Measurements from ENCODE around the gene DUS4L.
A peak's percentile ranks its signal among the peaks of the same experiment; 100 is the strongest.

DUS4L gene

DNA sequence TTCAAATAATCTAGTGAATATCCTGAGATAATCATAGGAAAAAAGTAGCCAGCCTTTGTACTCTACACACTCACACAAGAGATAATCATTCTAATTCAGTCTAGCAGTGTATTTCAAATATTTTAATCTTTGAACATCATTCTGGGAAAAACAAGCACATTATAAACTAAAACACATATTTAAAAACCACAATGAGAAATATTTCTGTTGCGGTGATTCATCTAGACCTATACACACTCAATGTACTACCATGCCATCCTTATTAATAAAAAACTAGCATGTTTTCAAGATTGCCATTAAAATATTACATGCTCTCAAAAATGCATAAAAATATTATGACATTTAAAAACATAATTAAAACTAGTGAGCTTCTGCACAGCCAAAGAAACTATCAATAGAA is 11.8 kb upstream of the DUS4L start:
- Histone ChIP-seq H3K27ac (ENCODE audit: low read depth in 2 of 2, low read length in 2 of 2) (no peak overlapping the region), H3K9ac (ENCODE audit: low read depth in 1 of 2, low read length in 2 of 2) (no peak overlapping the region), H3K9me3 (ENCODE audit: control insufficient read depth in 2 of 2, low read length in 2 of 2) (no peaks in the 10 kb centered on the region), H3K4me3 (ENCODE audit: low read length in 2 of 2) (no peak overlapping the region), H3K27me3 (ENCODE audit: control insufficient read depth in 2 of 2, insufficient read depth in 2 of 2, low read length in 2 of 2) (no peaks in the 10 kb centered on the region), H3K4me1 (ENCODE audit: control insufficient read depth in 2 of 2, insufficient read depth in 2 of 2, low read length in 2 of 2) (no peaks in the 10 kb centered on the region), H3K36me3 (ENCODE audit: control insufficient read depth in 2 of 2, insufficient read depth in 2 of 2, low read length in 2 of 2) (peaks cover 19 to 28% of the 10 kb centered on the region in 2 donors)

DNA sequence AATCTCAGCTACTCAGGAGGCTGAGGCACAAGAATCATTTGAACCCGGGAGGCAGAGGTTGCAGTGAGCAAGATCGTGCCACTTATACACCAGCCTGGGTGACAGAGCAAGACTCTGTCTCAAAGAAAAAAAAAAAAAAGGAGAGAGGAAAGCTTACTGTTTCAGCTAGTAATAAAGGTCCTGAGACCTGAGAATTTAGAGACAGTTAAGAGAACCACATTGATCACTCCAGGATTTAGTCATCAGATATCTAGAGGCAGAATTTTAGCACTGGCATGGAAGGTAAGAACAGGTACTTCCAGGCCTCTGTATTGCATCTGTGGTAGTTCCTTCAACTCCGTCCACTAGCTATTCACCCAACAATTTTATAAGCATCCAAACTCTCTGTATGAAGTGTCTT is 7.9 kb upstream of the DUS4L start:
- no peaks in the 10 kb centered on the region for H3K9me3 ChIP-seq (ENCODE audit: control insufficient read depth in 2 of 2, low read length in 2 of 2)
- peaks cover 1 to 3% of the 10 kb centered on the region in 2 donors for H3K4me1 ChIP-seq (ENCODE audit: control insufficient read depth in 2 of 2, insufficient read depth in 2 of 2, low read length in 2 of 2)
- no peak overlapping the region for H3K9ac ChIP-seq (ENCODE audit: low read depth in 1 of 2, low read length in 2 of 2)
- no peaks in the 10 kb centered on the region for H3K27me3 ChIP-seq (ENCODE audit: control insufficient read depth in 2 of 2, insufficient read depth in 2 of 2, low read length in 2 of 2)
- no peak overlapping the region for H3K27ac ChIP-seq (ENCODE audit: low read depth in 2 of 2, low read length in 2 of 2)
- H3K4me3 ChIP-seq (ENCODE audit: low read length in 2 of 2) = no peak overlapping the region
- peaks cover 26 to 28% of the 10 kb centered on the region in 2 donors for H3K36me3 ChIP-seq (ENCODE audit: control insufficient read depth in 2 of 2, insufficient read depth in 2 of 2, low read length in 2 of 2)

DNA sequence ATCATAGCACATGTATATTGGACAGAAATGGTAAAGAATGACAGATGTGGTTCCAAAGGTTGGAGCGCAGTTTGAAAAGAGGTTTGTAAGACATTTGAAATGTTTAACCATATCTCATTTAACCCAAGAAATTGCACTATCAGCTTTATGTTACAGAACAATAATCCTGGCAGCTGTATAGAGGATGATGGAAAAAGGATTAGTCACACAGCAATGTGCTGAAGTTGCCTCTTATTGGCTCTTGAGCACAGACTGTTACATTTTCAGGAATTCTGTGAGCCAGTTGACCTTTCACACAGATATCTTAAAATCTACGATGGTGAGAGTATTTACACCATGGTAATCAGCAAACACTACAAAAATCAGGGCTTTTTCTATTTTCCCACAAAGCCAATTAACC is 3.9 kb upstream of the DUS4L start:
- Histone ChIP-seq H3K36me3 (ENCODE audit: control insufficient read depth in 2 of 2, insufficient read depth in 2 of 2, low read length in 2 of 2) (peaks cover 13 to 15% of the 10 kb centered on the region in 2 donors), H3K27ac (ENCODE audit: low read depth in 2 of 2, low read length in 2 of 2) (no peak overlapping the region), H3K4me1 (ENCODE audit: control insufficient read depth in 2 of 2, insufficient read depth in 2 of 2, low read length in 2 of 2) (peaks cover 8 to 29% of the 10 kb centered on the region in 2 donors)

DNA sequence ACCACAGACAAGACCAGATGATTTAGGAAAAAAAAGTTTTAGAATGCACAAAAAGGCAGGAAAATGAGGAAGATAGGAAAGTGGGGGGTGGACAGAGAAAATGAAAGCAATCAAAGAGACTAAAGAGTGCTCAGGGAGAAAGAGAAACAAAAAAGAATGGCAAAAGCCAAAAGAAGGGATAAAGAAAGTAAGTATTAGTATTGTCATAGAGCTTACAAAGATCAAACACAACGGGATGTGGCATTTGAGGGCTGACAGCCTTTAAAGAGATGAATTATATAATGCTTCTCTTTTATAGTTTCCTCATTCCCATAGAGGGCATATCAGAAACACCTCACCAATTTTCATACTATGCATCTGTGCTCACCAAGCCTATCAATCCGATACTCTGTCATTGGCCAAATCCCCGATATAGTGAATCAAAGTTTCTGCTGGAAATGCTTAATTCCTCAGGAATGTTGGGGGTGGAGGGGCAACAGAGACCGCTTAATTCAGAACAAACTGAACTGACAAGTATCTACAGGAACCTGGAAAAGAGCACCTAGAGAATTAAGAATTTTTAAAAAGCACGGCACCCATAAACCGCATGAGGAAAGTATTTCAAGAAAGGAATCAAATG is 2.8 kb upstream of the DUS4L start:
- peak overlapping the region in 1 of 2 donors; percentile 14 for H3K9ac ChIP-seq (ENCODE audit: low read depth in 1 of 2, low read length in 2 of 2)
- H3K27ac ChIP-seq (ENCODE audit: low read depth in 2 of 2, low read length in 2 of 2) = no peak overlapping the region

More for the DNA sequence above, 3.9 kb upstream of the DUS4L start:
- no peak overlapping the region for H3K4me3 ChIP-seq (ENCODE audit: low read length in 2 of 2)
- no peak overlapping the region for H3K9ac ChIP-seq (ENCODE audit: low read depth in 1 of 2, low read length in 2 of 2)
- H3K9me3 ChIP-seq (ENCODE audit: control insufficient read depth in 2 of 2, low read length in 2 of 2) = no peaks in the 10 kb centered on the region
- no peaks in the 10 kb centered on the region for H3K27me3 ChIP-seq (ENCODE audit: control insufficient read depth in 2 of 2, insufficient read depth in 2 of 2, low read length in 2 of 2)

DNA sequence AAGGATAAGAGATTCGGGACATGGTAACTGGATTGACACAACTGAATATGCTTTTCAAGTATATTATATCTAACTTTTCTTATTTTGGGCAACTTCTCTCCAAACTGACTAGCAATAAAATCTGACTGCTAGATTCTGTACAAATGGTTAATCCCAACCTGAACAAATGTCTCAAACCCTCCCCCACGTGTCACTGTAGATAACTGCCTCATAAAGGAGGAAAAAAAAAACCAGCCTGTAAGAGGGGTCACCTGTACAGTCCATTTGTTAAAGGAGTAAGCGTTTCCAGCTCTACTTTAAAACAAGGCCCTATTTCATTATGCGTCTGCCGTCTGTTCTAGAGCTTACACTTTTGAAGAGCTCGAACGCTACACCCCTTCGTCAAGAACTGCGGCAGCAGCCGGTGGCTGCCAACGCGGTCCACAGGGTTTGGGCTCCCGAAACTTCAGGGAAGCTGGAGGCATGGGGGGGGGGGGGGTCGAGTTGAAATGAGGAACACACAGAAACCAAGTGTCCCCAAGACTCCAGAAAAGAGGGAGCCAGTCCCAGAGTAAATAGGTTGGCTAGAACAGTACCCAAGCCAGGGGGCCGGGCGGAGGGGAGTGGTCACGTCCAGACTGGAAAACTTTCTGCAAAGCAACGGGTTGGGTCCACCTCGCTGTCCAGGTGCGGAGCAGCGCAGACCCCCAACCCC is 543 bp upstream of the DUS4L start:
- Histone ChIP-seq H3K36me3 (ENCODE audit: control insufficient read depth in 2 of 2, insufficient read depth in 2 of 2, low read length in 2 of 2) (no peaks in the 10 kb centered on the region), H3K27ac (ENCODE audit: low read depth in 2 of 2, low read length in 2 of 2) (peak overlapping the region; percentile 96 to 98), H3K9me3 (ENCODE audit: control insufficient read depth in 2 of 2, low read length in 2 of 2) (no peaks in the 10 kb centered on the region), H3K9ac (ENCODE audit: low read depth in 1 of 2, low read length in 2 of 2) (peak overlapping the region; percentile 94), H3K27me3 (ENCODE audit: control insufficient read depth in 2 of 2, insufficient read depth in 2 of 2, low read length in 2 of 2) (no peaks in the 10 kb centered on the region), H3K4me1 (ENCODE audit: control insufficient read depth in 2 of 2, insufficient read depth in 2 of 2, low read length in 2 of 2) (peaks cover 10 to 30% of the 10 kb centered on the region in 2 donors), H3K4me3 (ENCODE audit: low read length in 2 of 2) (peak overlapping the region; percentile 94 to 99)

More for the DNA sequence above, 2.8 kb upstream of the DUS4L start:
- H3K4me1 ChIP-seq (ENCODE audit: control insufficient read depth in 2 of 2, insufficient read depth in 2 of 2, low read length in 2 of 2) = peaks cover 10 to 30% of the 10 kb centered on the region in 2 donors
- H3K9me3 ChIP-seq (ENCODE audit: control insufficient read depth in 2 of 2, low read length in 2 of 2) = no peaks in the 10 kb centered on the region
- no peaks in the 10 kb centered on the region for H3K27me3 ChIP-seq (ENCODE audit: control insufficient read depth in 2 of 2, insufficient read depth in 2 of 2, low read length in 2 of 2)
- H3K36me3 ChIP-seq (ENCODE audit: control insufficient read depth in 2 of 2, insufficient read depth in 2 of 2, low read length in 2 of 2) = peaks cover 10 to 12% of the 10 kb centered on the region in 2 donors
- H3K4me3 ChIP-seq (ENCODE audit: low read length in 2 of 2) = peak overlapping the region in 1 of 2 donors; percentile 13

DNA sequence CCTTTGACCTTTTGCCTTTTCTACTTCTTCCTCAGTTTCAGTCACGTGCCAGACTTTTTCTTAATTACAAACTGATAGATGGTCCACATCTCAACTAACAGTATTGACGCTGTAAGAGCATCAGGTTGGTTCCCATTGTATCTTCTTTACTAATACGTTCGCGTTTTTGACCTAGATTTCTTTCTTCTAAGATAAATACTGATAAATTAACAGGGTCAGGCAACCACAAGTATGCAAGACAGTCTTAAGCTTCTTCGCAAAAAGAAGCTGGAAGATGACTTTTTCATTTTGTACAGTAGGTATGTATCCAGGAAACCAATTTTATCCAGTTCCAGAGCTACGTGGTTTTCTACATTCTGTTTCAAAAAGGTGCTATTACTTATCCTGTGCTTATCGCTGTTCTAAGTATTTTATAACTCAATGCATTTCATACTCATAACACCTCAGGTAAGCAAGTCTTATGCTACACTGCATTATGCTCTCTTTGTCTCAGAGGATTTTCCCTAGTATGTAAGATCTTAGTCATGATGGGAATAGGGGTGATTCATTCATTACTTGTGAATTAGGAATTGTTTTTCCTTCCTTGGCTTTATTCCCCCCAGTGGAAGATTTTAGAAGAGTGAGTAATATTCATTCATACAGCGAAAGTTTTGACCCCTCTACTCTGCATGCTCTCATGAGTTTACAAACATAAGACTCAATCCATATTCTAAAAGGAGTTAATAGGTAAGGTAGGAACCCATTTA is 955 bp downstream of the DUS4L start:
- Histone ChIP-seq H3K4me1 (ENCODE audit: control insufficient read depth in 2 of 2, insufficient read depth in 2 of 2, low read length in 2 of 2) (peaks cover 10 to 30% of the 10 kb centered on the region in 2 donors), H3K9me3 (ENCODE audit: control insufficient read depth in 2 of 2, low read length in 2 of 2) (no peaks in the 10 kb centered on the region), H3K4me3 (ENCODE audit: low read length in 2 of 2) (peak overlapping the region; percentile 94 to 99), H3K9ac (ENCODE audit: low read depth in 1 of 2, low read length in 2 of 2) (peak overlapping the region; percentile 94), H3K36me3 (ENCODE audit: control insufficient read depth in 2 of 2, insufficient read depth in 2 of 2, low read length in 2 of 2) (no peaks in the 10 kb centered on the region), H3K27ac (ENCODE audit: low read depth in 2 of 2, low read length in 2 of 2) (peak overlapping the region; percentile 96 to 98), H3K27me3 (ENCODE audit: control insufficient read depth in 2 of 2, insufficient read depth in 2 of 2, low read length in 2 of 2) (no peaks in the 10 kb centered on the region)

DNA sequence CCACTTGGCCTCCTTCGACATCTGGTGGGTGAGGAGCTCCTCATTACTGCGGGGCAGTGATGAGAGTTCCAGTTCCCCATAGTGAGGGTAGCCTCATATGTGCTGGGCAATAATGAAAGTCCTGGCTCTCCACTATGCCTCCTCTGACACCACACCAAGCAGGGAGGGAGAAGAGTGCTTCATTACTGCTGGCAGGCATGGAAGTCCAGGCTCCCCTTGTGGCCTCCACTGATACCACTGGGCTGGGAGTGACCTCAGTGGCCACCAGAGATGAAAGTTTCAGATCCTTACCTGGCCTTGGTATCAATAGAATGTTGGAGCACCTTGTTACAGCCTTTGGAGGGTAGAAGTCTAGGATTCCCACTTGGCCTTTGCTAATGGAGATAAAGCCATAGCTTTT is 6.5 kb downstream of the DUS4L start:
- H3K9me3 ChIP-seq (ENCODE audit: control insufficient read depth in 2 of 2, low read length in 2 of 2) = no peaks in the 10 kb centered on the region

DNA sequence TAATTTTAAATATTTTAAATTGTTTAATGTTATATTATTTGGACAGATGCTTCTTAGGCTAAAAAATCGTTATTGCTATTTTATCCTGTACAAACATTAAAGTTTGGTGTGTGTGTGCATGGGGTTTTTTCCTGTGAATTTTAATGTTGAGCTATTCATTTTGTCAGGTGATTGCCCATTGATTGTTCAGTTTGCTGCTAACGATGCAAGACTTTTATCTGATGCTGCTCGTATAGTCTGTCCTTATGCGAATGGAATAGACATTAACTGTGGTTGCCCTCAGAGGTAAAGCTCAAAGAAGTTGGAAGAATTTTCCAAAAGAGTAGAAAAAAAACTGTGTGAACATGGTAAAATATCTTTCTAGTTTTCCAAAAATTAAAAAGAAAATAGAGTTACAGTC is 9.8 kb downstream of the DUS4L start:
- Histone ChIP-seq H3K9ac (ENCODE audit: low read depth in 1 of 2, low read length in 2 of 2) (no peak overlapping the region), H3K4me1 (ENCODE audit: control insufficient read depth in 2 of 2, insufficient read depth in 2 of 2, low read length in 2 of 2) (no peaks in the 10 kb centered on the region), H3K27me3 (ENCODE audit: control insufficient read depth in 2 of 2, insufficient read depth in 2 of 2, low read length in 2 of 2) (no peaks in the 10 kb centered on the region), H3K36me3 (ENCODE audit: control insufficient read depth in 2 of 2, insufficient read depth in 2 of 2, low read length in 2 of 2) (peaks cover 2 to 3% of the 10 kb centered on the region in 2 donors), H3K4me3 (ENCODE audit: low read length in 2 of 2) (no peak overlapping the region), H3K9me3 (ENCODE audit: control insufficient read depth in 2 of 2, low read length in 2 of 2) (no peaks in the 10 kb centered on the region), H3K27ac (ENCODE audit: low read depth in 2 of 2, low read length in 2 of 2) (no peak overlapping the region)

More for the DNA sequence above, 6.5 kb downstream of the DUS4L start:
- no peak overlapping the region for H3K27ac ChIP-seq (ENCODE audit: low read depth in 2 of 2, low read length in 2 of 2)
- H3K4me3 ChIP-seq (ENCODE audit: low read length in 2 of 2) = no peak overlapping the region
- H3K9ac ChIP-seq (ENCODE audit: low read depth in 1 of 2, low read length in 2 of 2) = no peak overlapping the region
- no peaks in the 10 kb centered on the region for H3K27me3 ChIP-seq (ENCODE audit: control insufficient read depth in 2 of 2, insufficient read depth in 2 of 2, low read length in 2 of 2)
- H3K4me1 ChIP-seq (ENCODE audit: control insufficient read depth in 2 of 2, insufficient read depth in 2 of 2, low read length in 2 of 2) = no peaks in the 10 kb centered on the region
- peaks cover 2 to 3% of the 10 kb centered on the region in 2 donors for H3K36me3 ChIP-seq (ENCODE audit: control insufficient read depth in 2 of 2, insufficient read depth in 2 of 2, low read length in 2 of 2)

DNA sequence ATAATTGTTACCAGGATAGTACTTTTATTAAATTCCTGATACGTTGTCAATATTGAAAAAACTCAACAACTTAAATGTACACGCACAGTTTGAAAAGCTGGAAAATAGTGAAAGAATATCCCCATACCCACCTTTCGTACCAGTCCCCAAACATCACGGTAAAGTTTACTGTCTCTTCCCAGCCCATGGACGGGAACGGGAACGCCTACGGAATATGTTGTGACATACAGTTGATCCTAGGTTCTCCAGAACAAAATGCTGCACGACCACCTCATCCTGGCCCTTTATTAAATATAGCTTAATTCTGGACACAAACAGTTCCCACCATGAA is 15.7 kb downstream of the DUS4L start:
- peak overlapping the region; percentile 89 to 94 for H3K27ac ChIP-seq (ENCODE audit: low read depth in 2 of 2, low read length in 2 of 2)
- peaks cover 9 to 25% of the 10 kb centered on the region in 2 donors for H3K4me1 ChIP-seq (ENCODE audit: control insufficient read depth in 2 of 2, insufficient read depth in 2 of 2, low read length in 2 of 2)
- peak overlapping the region; percentile 85 to 96 for H3K4me3 ChIP-seq (ENCODE audit: low read length in 2 of 2)
- H3K27me3 ChIP-seq (ENCODE audit: control insufficient read depth in 2 of 2, insufficient read depth in 2 of 2, low read length in 2 of 2) = no peaks in the 10 kb centered on the region
- no peaks in the 10 kb centered on the region for H3K9me3 ChIP-seq (ENCODE audit: control insufficient read depth in 2 of 2, low read length in 2 of 2)
- peaks cover 0 to 5% of the 10 kb centered on the region in 2 donors for H3K36me3 ChIP-seq (ENCODE audit: control insufficient read depth in 2 of 2, insufficient read depth in 2 of 2, low read length in 2 of 2)
- peak overlapping the region; percentile 88 to 95 for H3K9ac ChIP-seq (ENCODE audit: low read depth in 1 of 2, low read length in 2 of 2)
